Activated naive CD8-positive, alpha-beta T cell treated with anti-CD3 and anti-CD28 coated beads for 36 hours (primary cell): ENCODE results near the gene SPAG16. TPM values are rescaled to one million over a fixed set of nuclear protein-coding genes. Genes with fewer than 3 reads are reported as not detected.

Experiments
- DNase-seq: peaks from one replicate; pipeline ENCODE4 v3.0.0; 2021
- H3K27ac Mint-ChIP-seq: one replicate; pipeline ENCODE4 v1.8.0; 2022; ENCODE audit warnings: mild to moderate bottlenecking, moderate library complexity, mixed read lengths
- H3K27me3 Mint-ChIP-seq: one replicate; pipeline ENCODE4 v1.8.0; 2022; ENCODE audit warnings: mild to moderate bottlenecking, mixed read lengths
- H3K36me3 Mint-ChIP-seq: one replicate; pipeline ENCODE4 v1.8.0; 2021; ENCODE audit warnings: mild to moderate bottlenecking, mixed read lengths
- H3K4me1 Mint-ChIP-seq: one replicate; pipeline ENCODE4 v1.8.0; 2021; ENCODE audit warnings: mixed read lengths
- H3K4me3 Mint-ChIP-seq: one replicate; pipeline ENCODE4 v1.8.0; 2022; ENCODE audit warnings: mild to moderate bottlenecking, moderate library complexity, mixed read lengths
- H3K9me3 Mint-ChIP-seq: one replicate; pipeline ENCODE4 v1.8.0; 2022; ENCODE audit warnings: mixed read lengths
- total RNA-seq, 2 experiments: library from RNA; stranded (reverse); gene quantifications; one replicate each; pipeline ENCODE4 v1.2.3, GENCODE V29; 2021

The SPAG16 gene
- total RNA-seq, 2 experiments from 2014 or later: 9.9 to 11.6 TPM

DNA sequence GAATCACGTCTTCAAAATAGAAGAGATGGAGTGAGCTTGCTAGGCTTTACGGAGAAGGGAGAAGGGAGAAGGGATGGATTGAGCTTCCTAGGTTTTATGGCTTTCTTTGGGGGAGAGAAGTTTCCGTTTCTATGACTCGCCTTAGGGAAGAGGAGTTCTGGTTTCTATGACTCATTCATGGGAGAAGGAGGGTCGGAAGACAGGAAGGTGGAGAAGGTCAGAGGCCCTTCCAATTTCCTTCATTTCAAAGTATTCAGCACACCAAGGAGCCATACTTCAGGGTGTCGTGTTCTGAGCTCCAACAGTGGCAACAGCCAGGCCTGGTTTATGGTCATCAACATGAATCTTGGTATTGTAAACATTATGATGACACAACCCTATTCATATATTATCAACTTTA is 841.9 kb downstream of the SPAG16 start:
- H3K9me3 Mint-ChIP-seq: no peaks in the 10 kb centered on the region
- H3K27ac Mint-ChIP-seq: no peak overlapping the region
- H3K27me3 Mint-ChIP-seq: no peaks in the 10 kb centered on the region
- no peak overlapping the region for H3K4me3 Mint-ChIP-seq
- no peaks in the 10 kb centered on the region for H3K4me1 Mint-ChIP-seq
- H3K36me3 Mint-ChIP-seq: no peaks in the 10 kb centered on the region
- DNase-seq: no peak

GRCh38 chr2:214127170-214127569 is 842.9 kb downstream of the SPAG16 start:
- no peak overlapping the region for H3K27ac Mint-ChIP-seq
- no peaks in the 10 kb centered on the region for H3K27me3 Mint-ChIP-seq
- H3K36me3 Mint-ChIP-seq: no peaks in the 10 kb centered on the region
- no peak for DNase-seq
- H3K9me3 Mint-ChIP-seq: no peaks in the 10 kb centered on the region
- H3K4me3 Mint-ChIP-seq: no peak overlapping the region
- H3K4me1 Mint-ChIP-seq: no peaks in the 10 kb centered on the region

DNA sequence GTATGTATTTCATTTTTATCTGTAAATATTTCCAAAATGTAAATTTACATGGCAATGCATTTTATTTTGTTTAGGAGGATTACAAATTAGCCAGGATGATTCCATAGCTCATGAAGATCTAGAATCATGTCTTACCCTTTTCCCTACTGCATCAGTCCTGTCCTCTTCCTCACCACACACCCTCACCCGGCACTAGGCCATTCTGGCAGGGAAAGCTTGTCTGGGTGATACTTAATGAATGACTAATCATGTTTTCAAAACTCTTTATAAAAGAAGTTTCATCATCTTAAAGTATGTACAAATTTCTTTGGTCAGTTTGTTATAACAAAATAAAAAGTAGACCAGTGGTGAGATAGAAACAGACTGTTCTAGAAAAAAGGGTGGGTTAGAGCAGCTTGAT is 843.3 kb downstream of the SPAG16 start:
- H3K27ac Mint-ChIP-seq: no peak overlapping the region
- no peak overlapping the region for H3K4me3 Mint-ChIP-seq
- no peaks in the 10 kb centered on the region for H3K36me3 Mint-ChIP-seq
- H3K27me3 Mint-ChIP-seq: no peaks in the 10 kb centered on the region
- H3K4me1 Mint-ChIP-seq: no peaks in the 10 kb centered on the region
- DNase-seq: no peak
- no peaks in the 10 kb centered on the region for H3K9me3 Mint-ChIP-seq

DNA sequence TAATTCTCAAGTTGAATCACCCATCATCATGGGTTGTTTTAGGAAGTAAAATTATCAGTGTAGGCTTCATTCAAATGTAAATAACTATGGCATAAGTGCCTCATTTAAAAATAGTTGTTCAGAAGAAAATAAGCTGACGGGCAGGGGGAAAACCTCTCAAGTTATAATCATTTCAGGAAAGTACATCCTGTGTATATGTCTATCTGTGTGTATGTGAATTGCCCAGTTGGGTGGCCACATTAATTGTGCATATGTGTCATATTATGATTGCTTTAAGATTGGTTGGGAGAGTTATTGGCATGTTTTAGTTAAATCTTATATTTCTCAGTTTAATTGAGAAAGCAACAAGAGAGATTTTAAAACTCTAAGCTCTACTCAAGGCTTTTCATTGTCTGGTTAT is 843.8 kb downstream of the SPAG16 start:
- Mint-ChIP-seq H3K36me3 (no peaks in the 10 kb centered on the region), H3K4me1 (no peaks in the 10 kb centered on the region), H3K9me3 (no peaks in the 10 kb centered on the region), H3K27me3 (no peaks in the 10 kb centered on the region), H3K4me3 (no peak overlapping the region), H3K27ac (no peak overlapping the region)
- no peak for DNase-seq

- no peak for DNase-seq
- H3K27me3 Mint-ChIP-seq: no peaks in the 10 kb centered on the region
- no peak overlapping the region for H3K4me3 Mint-ChIP-seq
- H3K4me1 Mint-ChIP-seq: no peaks in the 10 kb centered on the region
- H3K27ac Mint-ChIP-seq: no peak overlapping the region
- H3K36me3 Mint-ChIP-seq: no peaks in the 10 kb centered on the region
- no peaks in the 10 kb centered on the region for H3K9me3 Mint-ChIP-seq
These were observed 845.9 kb downstream of the SPAG16 start for GRCh38 chr2:214130114-214130513.

- Mint-ChIP-seq H3K36me3 (no peaks in the 10 kb centered on the region), H3K9me3 (no peaks in the 10 kb centered on the region), H3K27me3 (no peaks in the 10 kb centered on the region), H3K4me3 (no peak overlapping the region), H3K27ac (no peak overlapping the region), H3K4me1 (no peaks in the 10 kb centered on the region)
- DNase-seq: no peak
These were observed 851.7 kb downstream of the SPAG16 start for GRCh38 chr2:214135966-214136365.

- no peaks in the 10 kb centered on the region for H3K27me3 Mint-ChIP-seq
- H3K27ac Mint-ChIP-seq: no peak overlapping the region
- DNase-seq: no peak
- no peak overlapping the region for H3K4me3 Mint-ChIP-seq
- no peaks in the 10 kb centered on the region for H3K9me3 Mint-ChIP-seq
- no peaks in the 10 kb centered on the region for H3K36me3 Mint-ChIP-seq
- no peaks in the 10 kb centered on the region for H3K4me1 Mint-ChIP-seq
These were observed 854.5 kb downstream of the SPAG16 start for GRCh38 chr2:214138779-214139178.

DNA sequence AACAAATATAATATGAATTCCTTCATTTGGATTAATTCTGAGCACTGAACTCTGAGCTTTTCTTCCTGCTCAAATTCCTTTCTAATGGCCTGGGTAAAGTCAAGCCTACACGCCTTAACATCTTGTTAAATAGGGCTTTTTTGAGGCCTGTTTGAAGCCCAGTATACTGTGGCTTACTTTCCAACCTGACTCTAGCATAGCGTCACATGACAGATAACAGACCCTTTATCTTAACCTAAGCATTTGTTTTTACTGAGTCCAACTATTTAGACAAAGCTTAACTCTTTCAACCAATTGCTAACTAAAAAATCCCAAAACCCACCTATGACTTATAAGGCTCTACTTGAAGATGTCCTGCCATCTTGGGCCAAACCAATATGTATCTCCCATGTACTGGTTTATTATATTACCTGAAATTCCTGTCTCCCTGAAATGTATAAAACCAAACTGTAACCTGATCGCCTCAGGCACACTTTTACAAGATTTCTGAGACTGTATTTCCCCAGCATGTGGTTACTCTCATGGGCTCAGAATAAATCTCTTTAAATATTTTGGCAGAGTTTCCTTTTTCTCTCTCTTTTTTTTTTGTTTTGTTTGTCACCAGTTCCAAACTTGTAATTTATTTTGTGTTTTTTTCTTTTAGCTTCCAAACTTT is 855.5 kb downstream of the SPAG16 start:
- H3K36me3 Mint-ChIP-seq: no peaks in the 10 kb centered on the region
- no peaks in the 10 kb centered on the region for H3K9me3 Mint-ChIP-seq
- DNase-seq: no peak
- no peaks in the 10 kb centered on the region for H3K27me3 Mint-ChIP-seq
- H3K4me1 Mint-ChIP-seq: no peaks in the 10 kb centered on the region
- H3K4me3 Mint-ChIP-seq: no peak overlapping the region
- H3K27ac Mint-ChIP-seq: no peak overlapping the region

- H3K4me1 Mint-ChIP-seq: no peaks in the 10 kb centered on the region
- H3K27me3 Mint-ChIP-seq: no peaks in the 10 kb centered on the region
- H3K9me3 Mint-ChIP-seq: no peaks in the 10 kb centered on the region
- no peak for DNase-seq
- no peak overlapping the region for H3K27ac Mint-ChIP-seq
- no peak overlapping the region for H3K4me3 Mint-ChIP-seq
- no peaks in the 10 kb centered on the region for H3K36me3 Mint-ChIP-seq
These were observed 872.7 kb downstream of the SPAG16 start for GRCh38 chr2:214156971-214157370.

- Mint-ChIP-seq H3K4me1 (no peaks in the 10 kb centered on the region), H3K9me3 (no peaks in the 10 kb centered on the region), H3K27me3 (no peaks in the 10 kb centered on the region), H3K27ac (no peak overlapping the region), H3K4me3 (no peak overlapping the region), H3K36me3 (no peaks in the 10 kb centered on the region)
- no peak for DNase-seq
These were observed 874.6 kb downstream of the SPAG16 start for GRCh38 chr2:214158851-214159250.

GRCh38 chr2:214169281-214169680 is 885.0 kb downstream of the SPAG16 start:
- H3K27me3 Mint-ChIP-seq: peaks cover 5% of the 10 kb centered on the region
- H3K9me3 Mint-ChIP-seq: no peaks in the 10 kb centered on the region
- no peaks in the 10 kb centered on the region for H3K4me1 Mint-ChIP-seq
- no peak for DNase-seq
- no peak overlapping the region for H3K4me3 Mint-ChIP-seq
- H3K27ac Mint-ChIP-seq: no peak overlapping the region
- H3K36me3 Mint-ChIP-seq: no peaks in the 10 kb centered on the region

DNA sequence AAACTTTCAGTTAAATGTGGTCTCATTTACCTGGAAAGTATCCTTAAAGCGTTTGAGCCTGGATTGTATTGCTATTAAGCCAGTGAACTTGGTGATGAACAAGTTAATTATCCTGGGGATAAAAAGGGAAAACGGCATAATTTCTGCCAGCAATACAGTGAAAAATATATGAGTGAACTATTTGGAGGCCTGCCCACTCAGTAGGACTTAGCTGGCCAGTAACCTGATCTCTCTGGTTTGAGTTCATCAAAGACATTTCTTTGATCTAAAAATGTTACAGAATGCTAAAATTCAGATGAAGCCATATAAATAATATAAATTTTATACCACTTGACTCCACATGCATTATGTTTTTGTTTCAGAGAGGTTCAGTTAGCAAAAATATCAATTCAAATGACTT is 885.5 kb downstream of the SPAG16 start:
- H3K36me3 Mint-ChIP-seq: no peaks in the 10 kb centered on the region
- no peak overlapping the region for H3K27ac Mint-ChIP-seq
- peaks cover 5% of the 10 kb centered on the region for H3K27me3 Mint-ChIP-seq
- no peaks in the 10 kb centered on the region for H3K4me1 Mint-ChIP-seq
- DNase-seq: no peak
- H3K9me3 Mint-ChIP-seq: no peaks in the 10 kb centered on the region
- H3K4me3 Mint-ChIP-seq: no peak overlapping the region

- H3K27me3 Mint-ChIP-seq: no peaks in the 10 kb centered on the region
- H3K4me1 Mint-ChIP-seq: no peaks in the 10 kb centered on the region
- no peaks in the 10 kb centered on the region for H3K36me3 Mint-ChIP-seq
- DNase-seq: no peak
- no peak overlapping the region for H3K27ac Mint-ChIP-seq
- H3K4me3 Mint-ChIP-seq: no peak overlapping the region
- H3K9me3 Mint-ChIP-seq: no peaks in the 10 kb centered on the region
These were observed 890.3 kb downstream of the SPAG16 start for GRCh38 chr2:214174563-214174962.

- no peak overlapping the region for H3K4me3 Mint-ChIP-seq
- DNase-seq: no peak
- no peaks in the 10 kb centered on the region for H3K36me3 Mint-ChIP-seq
- H3K4me1 Mint-ChIP-seq: no peaks in the 10 kb centered on the region
- H3K27me3 Mint-ChIP-seq: no peaks in the 10 kb centered on the region
- no peak overlapping the region for H3K27ac Mint-ChIP-seq
- H3K9me3 Mint-ChIP-seq: no peaks in the 10 kb centered on the region
These were observed 895.8 kb downstream of the SPAG16 start for GRCh38 chr2:214180071-214180470.

DNA sequence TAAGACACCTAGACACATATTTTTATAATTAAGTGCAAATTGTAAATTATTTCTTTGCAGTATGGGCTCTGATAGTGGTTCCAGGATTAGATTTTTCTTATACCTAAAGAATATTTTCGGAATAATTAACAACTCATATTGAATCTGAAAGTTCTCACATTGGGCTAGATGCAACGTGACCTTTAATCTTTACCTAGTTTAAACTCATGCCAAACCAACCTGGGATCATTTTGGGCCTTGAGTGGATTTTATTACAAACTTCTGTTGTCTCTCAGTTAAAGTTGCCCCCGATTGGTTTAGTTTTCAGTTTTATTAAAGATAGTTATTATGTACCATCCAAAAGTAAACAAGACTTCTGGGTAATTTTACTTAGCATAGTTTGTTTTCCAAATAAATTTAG is 896.4 kb downstream of the SPAG16 start:
- H3K27ac Mint-ChIP-seq: no peak overlapping the region
- no peaks in the 10 kb centered on the region for H3K9me3 Mint-ChIP-seq
- H3K4me1 Mint-ChIP-seq: no peaks in the 10 kb centered on the region
- H3K36me3 Mint-ChIP-seq: no peaks in the 10 kb centered on the region
- H3K4me3 Mint-ChIP-seq: no peak overlapping the region
- no peaks in the 10 kb centered on the region for H3K27me3 Mint-ChIP-seq
- DNase-seq: no peak

DNA sequence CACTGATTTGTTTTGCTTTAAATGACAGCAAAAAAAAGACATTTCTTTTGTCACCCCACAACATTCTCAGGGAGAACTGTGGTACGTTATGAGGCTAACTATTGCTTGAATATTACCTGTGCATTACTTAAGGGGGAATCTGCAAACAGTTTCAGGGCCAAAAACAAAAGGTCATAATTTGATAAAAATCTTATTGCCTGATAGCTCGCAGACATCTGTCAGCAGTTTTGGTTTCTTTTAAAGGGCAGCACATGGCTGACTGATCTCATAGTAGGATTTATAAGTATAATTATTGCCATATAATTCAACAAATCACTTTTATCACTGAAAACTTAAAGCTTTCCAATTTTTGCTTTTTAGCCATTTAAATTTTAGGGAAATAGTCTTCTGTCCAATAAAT is 900.2 kb downstream of the SPAG16 start:
- Mint-ChIP-seq H3K27me3 (no peaks in the 10 kb centered on the region), H3K9me3 (no peaks in the 10 kb centered on the region), H3K27ac (no peak overlapping the region), H3K4me3 (no peak overlapping the region), H3K36me3 (no peaks in the 10 kb centered on the region), H3K4me1 (no peaks in the 10 kb centered on the region)
- DNase-seq: no peak

GRCh38 chr2:214185546-214185945 is 901.3 kb downstream of the SPAG16 start:
- H3K27me3 Mint-ChIP-seq: no peaks in the 10 kb centered on the region

More at GRCh38 chr2:214185546-214185945, 901.3 kb downstream of the SPAG16 start:
- no peak for DNase-seq
- H3K9me3 Mint-ChIP-seq: no peaks in the 10 kb centered on the region
- H3K4me1 Mint-ChIP-seq: no peaks in the 10 kb centered on the region
- H3K4me3 Mint-ChIP-seq: no peak overlapping the region
- no peak overlapping the region for H3K27ac Mint-ChIP-seq
- H3K36me3 Mint-ChIP-seq: no peaks in the 10 kb centered on the region
